ENCODE measurements around the gene MAP2.

MAP2 gene

GRCh38 chr2:209685340-209685739, 261.5 kb downstream of the MAP2 start:
- no peaks in the 10 kb centered on the region for H3K27me3 Mint-ChIP-seq
- H3K9me3 Mint-ChIP-seq (ENCODE audit: low read depth): no peaks in the 10 kb centered on the region
- no peak overlapping the region for H3K27ac Mint-ChIP-seq
- no peak overlapping the region for H3K4me3 Mint-ChIP-seq
- no peaks in the 10 kb centered on the region for H3K4me1 Mint-ChIP-seq (ENCODE audit: low read depth)
- H3K36me3 Mint-ChIP-seq: no peaks in the 10 kb centered on the region

DNA sequence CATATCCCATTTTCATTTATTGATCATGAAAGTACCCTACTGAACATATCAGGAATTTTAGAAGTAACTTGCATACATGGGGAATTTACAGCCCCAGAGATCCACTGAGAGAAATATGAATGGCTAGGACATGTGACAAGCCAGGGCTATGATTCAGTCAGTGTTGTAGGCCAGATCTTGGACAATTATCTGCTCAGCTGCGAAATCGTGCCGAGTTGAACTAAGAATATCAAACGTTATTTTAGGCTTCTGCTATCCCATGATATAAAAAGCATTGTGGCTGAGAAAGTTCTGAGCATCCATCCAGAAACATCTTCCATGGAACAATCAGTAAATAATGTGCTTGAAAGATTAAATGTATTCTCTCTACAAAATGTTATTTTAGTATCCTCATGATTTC, 262.1 kb downstream of the MAP2 start:
- Mint-ChIP-seq H3K4me3 (no peak overlapping the region), H3K27ac (no peak overlapping the region), H3K27me3 (no peaks in the 10 kb centered on the region), H3K36me3 (no peaks in the 10 kb centered on the region), H3K4me1 (ENCODE audit: low read depth) (no peaks in the 10 kb centered on the region), H3K9me3 (ENCODE audit: low read depth) (no peaks in the 10 kb centered on the region)

DNA sequence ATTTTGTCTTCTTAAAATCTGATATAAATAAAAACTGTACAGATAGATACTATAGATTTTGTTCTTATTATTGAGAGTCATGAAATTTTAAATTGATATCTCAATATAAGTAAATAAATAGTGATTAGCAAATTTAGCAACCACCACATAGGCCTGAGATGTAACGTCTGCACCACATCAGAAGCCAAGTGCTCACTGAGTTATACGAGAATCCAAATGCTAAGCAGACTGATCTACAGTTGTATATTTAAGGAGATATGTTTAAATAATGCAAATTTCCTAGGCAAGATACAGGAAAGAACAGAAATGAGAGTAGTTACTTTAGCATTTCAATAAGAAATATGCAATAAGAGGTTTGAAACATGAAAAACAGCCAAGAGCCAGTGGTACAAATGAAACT, 262.6 kb downstream of the MAP2 start:
- Mint-ChIP-seq H3K4me3 (no peak overlapping the region), H3K27ac (no peak overlapping the region), H3K27me3 (no peaks in the 10 kb centered on the region), H3K36me3 (no peaks in the 10 kb centered on the region), H3K4me1 (ENCODE audit: low read depth) (no peaks in the 10 kb centered on the region), H3K9me3 (ENCODE audit: low read depth) (no peaks in the 10 kb centered on the region)

GRCh38 chr2:209687323-209687969, 263.6 kb downstream of the MAP2 start:
- H3K9me3 Mint-ChIP-seq (ENCODE audit: low read depth): no peaks in the 10 kb centered on the region
- no peak overlapping the region for H3K27ac Mint-ChIP-seq
- no peak overlapping the region for H3K4me3 Mint-ChIP-seq
- H3K27me3 Mint-ChIP-seq: no peaks in the 10 kb centered on the region
- H3K4me1 Mint-ChIP-seq (ENCODE audit: low read depth): no peaks in the 10 kb centered on the region
- no peaks in the 10 kb centered on the region for H3K36me3 Mint-ChIP-seq

DNA sequence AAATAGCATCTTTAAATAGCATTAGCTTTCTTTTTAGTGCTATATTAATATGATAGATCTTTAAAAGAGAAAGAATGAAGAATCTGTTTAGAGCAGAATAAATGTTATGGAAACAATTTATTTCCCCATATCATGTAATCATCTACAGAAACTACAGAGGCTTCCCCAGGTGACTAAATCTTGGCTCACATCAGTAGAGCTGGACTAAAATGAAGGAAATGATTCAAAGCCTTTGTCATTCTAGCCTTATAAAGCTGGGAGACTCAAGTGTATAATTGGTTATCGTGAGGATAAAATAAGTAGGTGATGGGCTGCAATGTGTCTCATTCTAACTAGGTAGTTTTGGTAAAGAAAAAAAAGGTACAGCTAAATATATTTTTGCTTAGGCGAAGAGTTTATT, 264.5 kb downstream of the MAP2 start:
- Mint-ChIP-seq H3K27me3 (no peaks in the 10 kb centered on the region), H3K9me3 (ENCODE audit: low read depth) (no peaks in the 10 kb centered on the region), H3K36me3 (no peaks in the 10 kb centered on the region), H3K4me3 (no peak overlapping the region), H3K4me1 (ENCODE audit: low read depth) (no peaks in the 10 kb centered on the region), H3K27ac (no peak overlapping the region)

DNA sequence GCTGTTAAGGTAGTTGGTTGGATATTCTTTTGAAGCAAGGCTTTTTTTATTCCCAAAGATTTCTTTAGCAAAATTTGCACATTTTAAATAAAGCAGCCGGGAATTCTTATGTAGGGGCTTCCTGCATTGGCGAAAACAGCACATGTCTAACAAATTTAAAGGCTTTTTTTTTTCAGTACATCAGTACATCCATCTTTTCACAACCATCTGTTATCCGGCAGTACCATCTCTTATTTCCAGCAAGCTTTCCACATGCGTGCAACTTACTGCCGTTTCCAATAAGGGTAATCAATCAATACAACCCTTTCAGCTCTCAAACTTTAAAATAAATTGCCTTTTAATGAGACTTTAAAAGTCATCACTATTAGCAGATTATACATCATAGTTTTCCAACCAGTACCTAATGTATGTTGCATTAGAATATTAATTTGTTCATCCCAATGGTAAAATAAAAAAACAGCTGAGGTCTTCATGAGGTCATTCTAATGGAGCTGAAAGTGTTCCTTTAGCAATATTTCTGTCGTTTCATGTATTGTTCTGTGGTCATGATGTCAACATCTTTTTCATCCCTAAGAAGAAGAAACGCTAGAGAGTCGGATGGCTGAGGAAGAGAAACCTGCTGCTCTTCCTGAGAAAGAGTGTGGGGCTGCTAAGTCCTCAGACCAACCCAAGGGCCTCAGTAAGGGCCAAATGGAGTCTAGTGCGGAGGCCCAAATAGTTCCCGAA, 266.3 kb downstream of the MAP2 start:
- Mint-ChIP-seq H3K27me3 (no peaks in the 10 kb centered on the region), H3K4me3 (no peak overlapping the region), H3K4me1 (ENCODE audit: low read depth) (no peaks in the 10 kb centered on the region)

DNA sequence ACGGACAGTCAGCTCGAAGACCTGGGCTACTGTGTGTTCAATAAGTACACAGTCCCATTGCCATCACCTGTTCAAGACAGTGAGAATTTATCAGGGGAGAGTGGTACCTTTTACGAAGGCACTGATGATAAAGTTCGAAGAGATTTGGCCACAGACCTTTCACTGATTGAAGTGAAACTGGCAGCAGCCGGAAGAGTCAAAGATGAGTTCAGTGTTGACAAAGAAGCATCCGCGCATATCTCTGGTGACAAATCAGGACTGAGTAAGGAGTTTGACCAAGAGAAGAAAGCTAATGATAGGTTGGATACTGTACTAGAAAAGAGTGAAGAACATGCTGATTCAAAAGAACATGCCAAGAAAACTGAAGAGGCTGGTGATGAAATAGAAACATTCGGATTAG, 270.9 kb downstream of the MAP2 start:
- Mint-ChIP-seq H3K4me3 (no peak overlapping the region), H3K36me3 (no peaks in the 10 kb centered on the region), H3K4me1 (ENCODE audit: low read depth) (no peaks in the 10 kb centered on the region), H3K9me3 (ENCODE audit: low read depth) (no peaks in the 10 kb centered on the region), H3K27me3 (no peaks in the 10 kb centered on the region), H3K27ac (no peak overlapping the region)

More for the DNA sequence above, 266.3 kb downstream of the MAP2 start:
- no peaks in the 10 kb centered on the region for H3K36me3 Mint-ChIP-seq
- no peak overlapping the region for H3K27ac Mint-ChIP-seq
- H3K9me3 Mint-ChIP-seq (ENCODE audit: low read depth): no peaks in the 10 kb centered on the region

- Mint-ChIP-seq H3K36me3 (no peaks in the 10 kb centered on the region), H3K9me3 (ENCODE audit: low read depth) (no peaks in the 10 kb centered on the region), H3K27me3 (no peaks in the 10 kb centered on the region), H3K27ac (no peak overlapping the region), H3K4me3 (no peak overlapping the region), H3K4me1 (ENCODE audit: low read depth) (no peaks in the 10 kb centered on the region)
Observed at GRCh38 chr2:209696836-209697711, 273.2 kb downstream of the MAP2 start.

- no peak overlapping the region for H3K27ac Mint-ChIP-seq
- H3K27me3 Mint-ChIP-seq: peaks cover 1% of the 10 kb centered on the region
- H3K36me3 Mint-ChIP-seq: no peaks in the 10 kb centered on the region
- no peak overlapping the region for H3K4me3 Mint-ChIP-seq
- H3K4me1 Mint-ChIP-seq (ENCODE audit: low read depth): no peaks in the 10 kb centered on the region
- no peaks in the 10 kb centered on the region for H3K9me3 Mint-ChIP-seq (ENCODE audit: low read depth)
Observed at GRCh38 chr2:209702775-209703174, 278.9 kb downstream of the MAP2 start.

GRCh38 chr2:209713219-209713618, 289.4 kb downstream of the MAP2 start:
- Mint-ChIP-seq H3K27me3 (no peaks in the 10 kb centered on the region), H3K4me1 (ENCODE audit: low read depth) (no peaks in the 10 kb centered on the region), H3K36me3 (no peaks in the 10 kb centered on the region), H3K27ac (no peak overlapping the region), H3K9me3 (ENCODE audit: low read depth) (no peaks in the 10 kb centered on the region), H3K4me3 (no peak overlapping the region)

DNA sequence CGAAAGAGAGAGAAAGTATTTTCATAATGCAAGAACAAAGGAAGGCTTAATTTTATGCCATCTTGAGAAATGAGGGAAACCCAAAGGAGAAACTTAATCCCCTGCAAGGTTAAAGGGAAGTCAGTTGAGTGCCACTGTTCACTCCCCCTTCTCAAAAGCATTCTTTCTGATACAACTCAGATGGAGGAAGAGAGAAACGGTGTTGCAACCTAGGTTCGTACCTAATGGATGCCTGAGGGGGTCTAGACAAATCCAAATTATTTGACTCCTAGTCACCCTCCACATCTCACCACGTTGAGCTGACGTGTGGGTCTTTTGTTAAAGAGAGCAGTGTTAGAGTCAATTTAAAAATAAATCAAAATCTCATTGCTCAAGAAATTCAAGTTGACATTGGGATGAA, 295.2 kb downstream of the MAP2 start:
- Mint-ChIP-seq H3K36me3 (no peaks in the 10 kb centered on the region), H3K4me1 (ENCODE audit: low read depth) (no peaks in the 10 kb centered on the region), H3K4me3 (no peak overlapping the region), H3K27me3 (no peaks in the 10 kb centered on the region), H3K27ac (no peak overlapping the region), H3K9me3 (ENCODE audit: low read depth) (peaks cover 4% of the 10 kb centered on the region)

GRCh38 chr2:209721497-209721896, 297.6 kb downstream of the MAP2 start:
- Mint-ChIP-seq H3K27me3 (no peaks in the 10 kb centered on the region), H3K9me3 (ENCODE audit: low read depth) (peaks cover 4% of the 10 kb centered on the region), H3K36me3 (no peaks in the 10 kb centered on the region), H3K4me3 (no peak overlapping the region), H3K4me1 (ENCODE audit: low read depth) (no peaks in the 10 kb centered on the region), H3K27ac (no peak overlapping the region)

DNA sequence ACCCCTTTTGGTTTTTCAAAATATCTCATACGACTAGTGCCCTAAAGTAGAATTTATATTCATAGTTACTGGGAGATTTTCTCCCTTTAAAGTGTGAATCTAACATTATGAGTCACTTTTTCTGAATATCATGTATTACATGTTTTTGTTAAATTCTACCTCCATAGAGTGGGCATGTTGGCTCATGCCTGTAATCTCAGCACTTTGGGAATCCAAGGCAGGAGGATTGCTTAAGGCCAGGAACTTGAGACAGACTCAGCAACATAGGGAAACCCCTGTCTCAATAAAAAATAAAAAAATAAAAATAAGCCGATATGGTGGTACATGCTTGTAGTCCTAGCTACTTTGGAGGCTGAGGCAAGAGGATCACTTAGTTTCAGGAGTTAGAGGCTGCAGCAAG, 302.5 kb downstream of the MAP2 start:
- no peak overlapping the region for H3K27ac Mint-ChIP-seq

DNA sequence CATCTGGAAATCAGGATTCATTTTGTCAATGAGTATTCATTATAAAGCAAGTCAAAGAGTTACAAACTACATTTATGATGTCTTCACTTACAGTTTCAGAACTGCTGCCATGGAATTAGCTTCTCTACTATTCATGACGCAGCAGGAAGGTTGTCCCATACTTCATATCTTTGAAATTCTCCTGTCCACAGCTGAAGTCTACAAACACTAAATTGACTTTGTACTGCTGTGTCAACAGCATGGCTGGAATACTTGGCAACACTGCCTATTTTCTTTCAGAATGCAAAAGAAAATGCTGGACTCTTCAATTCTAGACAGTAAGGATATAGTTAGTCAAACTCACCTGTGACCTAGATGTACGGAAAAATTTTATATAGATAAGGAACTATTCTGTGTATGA, 303.2 kb downstream of the MAP2 start:
- no peaks in the 10 kb centered on the region for H3K4me1 Mint-ChIP-seq (ENCODE audit: low read depth)
- H3K4me3 Mint-ChIP-seq: no peak overlapping the region
- H3K27ac Mint-ChIP-seq: no peak overlapping the region
- H3K36me3 Mint-ChIP-seq: no peaks in the 10 kb centered on the region
- H3K9me3 Mint-ChIP-seq (ENCODE audit: low read depth): peaks cover 4% of the 10 kb centered on the region
- no peaks in the 10 kb centered on the region for H3K27me3 Mint-ChIP-seq

More for the DNA sequence above, 302.5 kb downstream of the MAP2 start:
- Mint-ChIP-seq H3K4me1 (ENCODE audit: low read depth) (no peaks in the 10 kb centered on the region), H3K9me3 (ENCODE audit: low read depth) (peaks cover 4% of the 10 kb centered on the region), H3K4me3 (no peak overlapping the region), H3K36me3 (no peaks in the 10 kb centered on the region), H3K27me3 (no peaks in the 10 kb centered on the region)

- Mint-ChIP-seq H3K4me1 (ENCODE audit: low read depth) (no peaks in the 10 kb centered on the region), H3K27ac (no peak overlapping the region)
Observed at GRCh38 chr2:209734805-209735204, 311.0 kb downstream of the MAP2 start.

More at GRCh38 chr2:209734805-209735204, 311.0 kb downstream of the MAP2 start:
- H3K9me3 Mint-ChIP-seq (ENCODE audit: low read depth): no peaks in the 10 kb centered on the region
- no peaks in the 10 kb centered on the region for H3K27me3 Mint-ChIP-seq
- H3K36me3 Mint-ChIP-seq: no peaks in the 10 kb centered on the region
- no peak overlapping the region for H3K4me3 Mint-ChIP-seq
